ENCODE data around the gene DTX1.
A peak's percentile ranks its signal among the peaks of the same experiment; 100 is the strongest.
"Not testable (repeated sequence)": the region's sequence is repeated elsewhere in the genome, so short reads cannot be mapped to it uniquely, and the experiment has no call there.

The DTX1 gene

DNA sequence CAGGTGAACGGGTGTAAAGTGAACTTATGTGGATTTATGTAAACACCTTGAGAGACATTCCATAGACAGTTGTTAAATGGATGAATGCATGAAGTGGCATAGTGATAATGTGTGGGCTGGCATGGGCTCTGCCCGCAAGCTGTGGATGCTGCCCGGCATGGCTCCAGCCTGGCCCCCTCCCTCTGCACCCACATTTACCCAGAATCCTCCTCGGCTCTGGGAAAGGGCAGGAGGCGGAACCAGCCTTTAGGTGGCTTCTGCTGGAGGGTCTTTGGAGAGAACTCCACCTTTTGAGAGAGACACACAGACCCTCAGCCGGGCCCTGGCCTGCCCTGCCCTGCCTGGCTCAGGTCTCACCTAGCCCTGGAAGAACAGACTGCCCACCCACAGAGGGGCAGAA, 60.3 kb downstream of the DTX1 start:
- no peak for DNase-seq

DNA sequence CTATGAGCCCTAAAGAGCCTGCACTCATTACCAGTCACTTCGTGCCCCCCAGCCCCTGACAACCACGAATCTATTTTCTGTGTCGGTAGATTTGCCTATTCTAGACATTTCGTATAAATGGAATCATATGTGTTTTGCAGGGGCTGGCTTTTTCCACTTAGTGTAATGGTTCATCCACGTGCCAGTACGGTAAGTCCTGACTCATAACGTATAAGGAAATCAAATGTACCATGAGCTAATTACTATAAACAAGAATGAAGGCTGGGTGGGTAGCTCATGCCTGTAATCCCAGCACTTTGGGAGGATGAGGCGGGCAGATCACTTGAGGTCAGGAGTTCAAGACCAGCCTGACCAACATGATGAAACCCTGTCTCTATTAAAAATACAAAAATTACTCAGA, 61.2 kb downstream of the DTX1 start:
- not testable (repeated sequence) for DNase-seq

DNA sequence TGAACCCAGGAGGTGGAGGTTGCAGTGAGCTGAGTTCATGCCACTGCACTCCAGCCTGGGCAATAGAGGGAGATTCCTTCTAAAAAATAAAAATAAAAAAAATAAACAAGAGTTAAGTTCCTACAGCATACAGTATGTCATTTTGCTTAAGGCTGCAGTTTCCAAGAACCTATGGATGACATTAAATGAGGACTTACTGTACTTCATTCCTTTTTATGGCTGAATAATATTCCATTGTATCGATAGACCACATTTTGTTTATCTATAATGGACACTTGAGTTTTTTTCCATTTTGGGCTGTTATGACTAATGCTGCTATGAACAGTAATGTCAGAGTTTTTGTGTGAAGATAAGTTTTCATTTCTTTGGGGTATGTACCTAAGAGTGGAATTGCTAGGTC, 61.6 kb downstream of the DTX1 start:
- no peak for DNase-seq

DNA sequence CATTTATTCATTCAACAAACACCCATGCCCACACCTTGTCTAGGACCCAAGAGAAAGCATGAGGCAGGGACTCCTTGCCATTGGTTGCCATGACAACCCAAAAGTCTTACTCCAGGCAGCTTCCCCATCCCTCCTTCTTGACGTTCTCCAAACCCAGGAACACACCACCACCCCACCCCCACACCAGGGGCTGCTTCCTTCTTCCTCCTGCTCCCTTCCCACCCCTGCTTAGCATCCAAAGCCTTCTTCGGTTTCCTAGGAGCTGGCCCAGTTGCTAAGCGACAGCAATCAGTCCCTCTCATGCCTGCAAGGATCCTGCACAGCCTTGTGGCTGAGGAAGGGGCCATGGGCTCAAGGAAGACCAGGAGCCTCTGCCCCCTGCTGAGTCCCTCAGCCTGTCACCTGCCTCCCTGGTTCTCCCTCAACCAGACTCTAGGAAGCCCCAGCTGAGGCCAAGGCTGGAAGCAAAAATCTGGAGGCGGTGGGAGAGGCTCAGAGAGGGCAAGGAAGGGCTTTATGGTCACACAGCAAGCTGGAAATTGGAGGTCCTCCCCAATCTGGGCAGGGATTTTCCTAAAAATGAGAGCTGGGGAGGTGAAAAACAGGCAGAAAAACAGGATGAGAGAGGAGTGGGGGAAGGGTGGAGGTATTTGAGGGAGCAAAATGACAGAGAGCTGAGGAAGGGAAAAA, 63.6 kb downstream of the DTX1 start:
- DNase-seq = no peak

DNA sequence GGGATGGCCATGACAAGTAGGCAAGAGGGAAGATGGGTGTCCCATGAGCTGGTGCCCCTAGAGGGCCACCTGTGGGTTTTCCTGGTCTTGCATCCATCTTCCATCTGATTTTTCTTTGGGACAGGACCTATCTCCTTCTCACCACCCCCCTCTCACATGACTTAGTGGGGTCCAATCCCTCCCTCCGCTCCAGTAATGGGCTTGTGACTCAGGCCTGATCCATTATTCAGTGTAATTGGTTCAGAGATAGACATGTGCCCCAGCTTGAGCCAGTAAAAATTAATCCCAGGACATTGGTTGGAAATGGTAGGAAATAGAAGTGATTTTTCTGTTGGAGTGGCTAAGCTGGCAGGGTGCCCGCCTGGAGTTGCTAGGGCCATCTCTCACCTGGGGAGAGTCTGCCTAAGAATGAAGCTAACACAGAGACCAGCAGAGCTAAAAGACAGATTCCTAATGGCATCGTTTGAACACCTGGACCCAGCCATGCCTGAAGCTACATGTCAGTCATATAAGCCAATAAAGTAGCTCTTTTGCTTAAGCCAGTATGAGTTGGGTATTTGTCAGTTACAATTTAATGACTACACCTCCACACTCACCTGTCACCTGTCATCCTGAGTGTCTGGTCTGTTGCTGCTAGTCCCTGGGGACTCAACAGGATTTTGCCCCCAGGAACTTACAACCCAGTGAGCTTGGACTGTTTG, 64.3 kb downstream of the DTX1 start:
- no peak for DNase-seq

DNA sequence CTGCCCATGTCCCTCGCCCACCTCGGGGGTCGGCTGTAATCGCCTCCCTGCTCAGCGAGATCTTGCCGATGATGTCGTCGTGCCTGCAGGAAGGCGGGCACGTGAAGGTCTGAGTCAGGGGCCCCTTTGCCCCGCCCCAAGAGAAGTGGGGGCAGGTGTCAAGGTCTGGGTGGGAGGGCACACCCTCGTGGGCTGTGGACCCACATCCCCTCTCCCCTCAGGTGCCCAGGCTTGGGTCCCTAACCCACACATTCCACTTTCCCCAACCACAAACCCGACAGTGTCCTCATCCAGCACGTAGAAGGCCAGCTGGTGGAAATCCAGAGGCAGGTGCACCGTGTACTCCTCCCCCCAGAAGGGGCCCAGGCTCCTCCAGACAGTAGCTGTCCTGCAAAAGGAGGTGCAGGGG, 71.3 kb downstream of the DTX1 start:
- DNase-seq = no peak

DNA sequence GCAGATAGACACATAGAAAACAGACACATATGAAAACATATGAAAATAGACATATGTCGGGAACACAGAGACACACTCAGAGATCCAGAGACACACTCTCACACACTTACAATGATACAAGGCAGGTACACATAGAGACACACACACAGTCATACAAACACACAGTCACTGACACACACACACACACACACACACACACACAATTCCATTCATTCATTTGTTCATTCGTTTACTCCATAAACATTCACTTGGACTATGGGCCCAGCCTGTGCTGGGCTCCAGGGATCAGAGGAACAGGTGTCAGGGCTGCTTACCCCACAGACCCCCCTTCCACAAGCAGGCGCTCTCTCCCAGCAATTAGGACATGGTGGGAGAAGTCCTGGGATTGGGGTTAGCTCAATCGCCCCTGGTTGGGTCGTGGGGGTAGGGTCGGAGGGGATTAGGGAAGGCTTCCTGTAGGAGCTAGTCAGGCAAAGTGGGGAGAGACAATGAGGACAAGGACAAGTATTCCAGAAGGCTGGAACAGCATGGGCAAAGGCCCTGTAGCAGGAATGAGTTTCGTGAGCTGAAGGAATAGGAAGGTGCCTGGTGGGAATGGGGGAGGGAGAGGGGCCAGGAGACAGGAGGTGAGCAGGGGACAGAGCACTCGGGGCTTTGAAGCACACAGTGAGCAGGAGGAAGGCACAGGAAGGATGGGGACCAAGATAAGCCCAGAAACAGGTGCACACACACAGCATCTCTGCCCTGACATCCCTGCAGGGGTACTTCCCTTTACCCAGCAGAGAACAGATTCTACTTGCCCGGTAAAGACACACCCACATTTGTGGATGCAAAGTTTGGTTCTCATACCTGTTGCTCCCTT, 72.5 kb downstream of the DTX1 start:
- DNase-seq = no peak

DNA sequence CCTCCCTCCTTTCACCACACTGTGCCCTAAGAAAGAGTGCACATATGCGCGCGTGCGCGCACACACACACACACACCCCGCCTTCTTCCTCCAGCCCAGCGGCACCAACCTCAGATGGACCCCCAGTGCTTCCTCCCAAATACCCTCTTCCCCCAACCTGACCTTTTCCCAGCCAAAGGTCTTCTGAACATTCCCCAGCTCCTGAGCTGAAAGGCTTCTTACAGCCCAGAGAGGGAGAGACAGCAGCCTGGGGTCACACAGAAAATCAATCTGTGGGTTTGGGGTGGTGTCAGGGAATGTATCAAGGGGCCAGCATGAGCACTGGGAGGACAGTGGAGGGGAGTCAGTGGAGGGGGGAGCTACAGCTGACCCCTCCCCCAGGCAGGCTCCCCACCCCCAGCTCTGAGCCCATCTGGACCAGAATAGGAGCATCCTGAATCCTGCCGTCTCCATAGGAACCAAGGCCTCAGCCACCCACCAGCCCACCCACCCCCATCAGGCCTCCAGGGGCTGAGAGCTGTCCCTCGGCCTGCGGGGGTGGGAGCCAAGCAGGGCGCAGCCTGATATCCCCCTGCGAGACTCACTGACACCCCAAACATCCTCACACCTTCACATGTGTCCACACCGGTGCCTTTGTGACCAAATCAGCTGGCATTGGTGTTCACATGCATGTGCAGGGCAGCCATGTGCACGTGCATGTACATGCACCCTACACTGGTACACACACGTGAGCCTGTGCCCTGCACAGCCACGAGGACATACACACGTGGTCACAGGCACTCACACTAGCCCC, 73.3 kb downstream of the DTX1 start:
- DNase-seq = no peak

DNA sequence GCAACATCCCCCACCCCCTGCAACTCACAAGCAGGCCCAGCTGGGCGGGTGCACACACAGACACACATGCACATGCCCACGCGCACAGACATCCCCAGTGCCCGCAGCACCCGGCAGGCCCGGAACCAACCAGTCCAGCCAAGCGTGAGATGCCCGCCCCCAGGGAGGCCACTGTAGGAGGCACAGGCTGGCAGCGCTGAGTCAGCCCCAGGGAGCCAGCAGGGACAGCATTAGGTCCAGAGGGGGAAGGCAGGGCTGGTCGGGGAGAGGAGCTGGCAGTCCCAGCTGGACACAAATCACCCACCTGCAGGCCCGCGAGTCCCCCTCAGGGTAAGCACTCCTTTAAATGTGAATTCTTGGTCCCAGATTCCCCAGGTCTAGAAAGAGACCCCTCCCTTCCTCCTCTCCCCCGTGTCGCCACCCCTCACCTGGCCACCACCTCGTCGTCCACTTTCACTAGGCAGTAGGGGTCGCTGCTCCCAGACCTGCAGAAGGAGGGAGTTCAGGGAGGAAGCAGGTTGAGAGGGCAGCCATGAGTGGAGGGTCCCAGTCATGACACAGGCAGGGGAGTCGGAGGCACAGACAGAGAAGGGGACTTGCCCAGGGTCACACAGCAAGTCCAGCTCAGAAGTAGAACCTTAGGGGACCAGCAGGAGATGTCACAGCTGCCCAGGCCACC, 74.1 kb downstream of the DTX1 start:
- DNase-seq = no peak

DNA sequence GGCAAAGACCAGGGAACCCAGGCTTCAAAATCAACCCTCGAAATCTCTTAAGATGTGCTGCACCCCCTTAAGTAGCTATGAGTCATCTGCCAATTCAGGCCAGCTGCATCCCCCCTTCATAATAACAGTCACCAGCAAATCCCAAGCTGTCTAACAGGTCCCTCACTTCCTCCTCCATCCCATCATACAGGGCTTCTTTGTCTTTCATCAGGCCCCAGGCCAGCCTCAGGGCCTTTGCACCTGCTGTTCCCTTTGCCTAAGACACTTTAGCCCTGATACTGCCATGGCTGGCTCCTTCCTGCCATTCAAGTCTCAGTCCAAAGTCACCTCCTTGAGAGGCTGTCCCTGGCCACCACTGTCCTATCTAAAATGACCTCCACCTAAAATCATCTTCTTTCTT, 75.0 kb downstream of the DTX1 start:
- DNase-seq = no peak

DNA sequence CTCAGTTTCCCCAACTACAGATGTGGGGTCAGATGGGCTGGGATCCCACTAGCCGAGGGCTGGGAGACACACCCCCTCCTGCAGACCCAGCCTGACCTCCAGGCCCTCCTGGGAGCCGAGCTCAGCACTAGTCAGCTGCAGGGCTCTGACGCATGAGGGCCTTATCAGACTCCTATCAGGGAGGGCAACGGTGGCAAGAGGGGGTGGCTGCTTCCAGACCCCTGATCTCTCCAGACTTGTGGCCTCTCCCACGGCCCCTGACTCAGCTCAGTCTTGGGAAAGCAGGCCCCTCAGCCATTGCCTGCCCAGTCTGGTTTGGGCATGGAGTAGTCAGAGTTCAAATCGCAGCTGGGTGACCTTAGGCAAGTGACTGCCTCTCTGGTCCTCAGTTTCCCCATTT, 76.5 kb downstream of the DTX1 start:
- no peak for DNase-seq

DNA sequence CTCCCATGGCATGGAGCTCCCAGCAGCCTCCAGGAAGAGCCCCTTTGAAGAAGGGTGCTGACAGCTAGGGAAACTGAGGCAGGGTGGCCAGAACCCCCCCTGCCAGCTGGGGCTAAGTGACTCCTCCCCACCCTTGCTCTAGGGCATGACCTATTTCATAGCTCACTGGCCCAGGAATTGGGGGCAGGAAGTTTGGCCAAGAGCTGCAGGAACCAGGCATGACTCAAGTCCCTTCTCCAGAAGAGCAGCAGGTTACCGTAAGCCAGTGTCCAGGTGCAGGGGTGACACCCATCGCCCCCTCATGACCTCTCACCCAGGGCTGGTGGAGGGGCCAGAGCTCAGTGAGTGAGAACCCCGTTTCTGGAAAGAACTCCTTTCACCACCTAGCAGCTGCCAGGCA, 77.1 kb downstream of the DTX1 start:
- no peak for DNase-seq

DNA sequence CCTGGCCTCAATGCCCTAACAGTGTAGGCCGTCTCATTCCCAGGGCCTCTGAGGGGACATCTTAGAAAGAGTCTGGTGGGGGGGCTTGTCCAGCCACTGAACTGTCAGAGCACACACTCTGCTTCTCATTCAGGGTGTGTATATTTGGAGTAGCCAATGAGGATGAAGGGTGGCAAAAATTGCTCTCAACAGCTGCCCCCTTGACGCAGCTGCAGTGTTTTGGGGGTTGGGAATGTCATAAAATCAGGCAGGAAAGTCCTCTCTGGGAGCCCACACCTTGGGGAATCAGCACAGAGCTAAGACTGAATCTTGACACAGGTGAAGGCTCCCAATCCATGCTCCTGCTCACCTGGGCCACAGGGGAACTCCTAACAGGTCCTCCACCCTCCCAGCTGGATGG, 77.5 kb downstream of the DTX1 start:
- no peak for DNase-seq

DNA sequence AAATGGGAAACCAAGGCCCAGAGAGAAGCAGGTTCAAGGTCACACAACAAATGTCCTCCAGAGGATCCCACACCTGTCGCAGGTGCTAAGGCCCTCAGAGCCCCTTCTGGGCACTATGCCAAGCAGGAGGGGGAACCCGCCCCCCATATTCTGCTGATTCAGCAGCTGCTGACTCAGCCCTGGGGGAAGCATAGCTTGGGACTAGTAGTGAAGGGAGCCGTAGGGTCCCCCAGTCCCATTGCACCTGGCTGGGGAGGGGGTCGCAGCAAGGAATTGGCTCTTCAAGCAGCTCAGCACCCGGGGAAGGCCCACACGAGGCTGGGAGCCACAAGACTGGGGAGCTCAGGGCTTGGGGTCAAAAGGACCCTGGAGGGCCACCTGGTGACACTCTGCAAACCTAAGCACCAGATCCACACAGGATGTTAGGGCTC, 78.0 kb downstream of the DTX1 start:
- DNase-seq = no peak

DNA sequence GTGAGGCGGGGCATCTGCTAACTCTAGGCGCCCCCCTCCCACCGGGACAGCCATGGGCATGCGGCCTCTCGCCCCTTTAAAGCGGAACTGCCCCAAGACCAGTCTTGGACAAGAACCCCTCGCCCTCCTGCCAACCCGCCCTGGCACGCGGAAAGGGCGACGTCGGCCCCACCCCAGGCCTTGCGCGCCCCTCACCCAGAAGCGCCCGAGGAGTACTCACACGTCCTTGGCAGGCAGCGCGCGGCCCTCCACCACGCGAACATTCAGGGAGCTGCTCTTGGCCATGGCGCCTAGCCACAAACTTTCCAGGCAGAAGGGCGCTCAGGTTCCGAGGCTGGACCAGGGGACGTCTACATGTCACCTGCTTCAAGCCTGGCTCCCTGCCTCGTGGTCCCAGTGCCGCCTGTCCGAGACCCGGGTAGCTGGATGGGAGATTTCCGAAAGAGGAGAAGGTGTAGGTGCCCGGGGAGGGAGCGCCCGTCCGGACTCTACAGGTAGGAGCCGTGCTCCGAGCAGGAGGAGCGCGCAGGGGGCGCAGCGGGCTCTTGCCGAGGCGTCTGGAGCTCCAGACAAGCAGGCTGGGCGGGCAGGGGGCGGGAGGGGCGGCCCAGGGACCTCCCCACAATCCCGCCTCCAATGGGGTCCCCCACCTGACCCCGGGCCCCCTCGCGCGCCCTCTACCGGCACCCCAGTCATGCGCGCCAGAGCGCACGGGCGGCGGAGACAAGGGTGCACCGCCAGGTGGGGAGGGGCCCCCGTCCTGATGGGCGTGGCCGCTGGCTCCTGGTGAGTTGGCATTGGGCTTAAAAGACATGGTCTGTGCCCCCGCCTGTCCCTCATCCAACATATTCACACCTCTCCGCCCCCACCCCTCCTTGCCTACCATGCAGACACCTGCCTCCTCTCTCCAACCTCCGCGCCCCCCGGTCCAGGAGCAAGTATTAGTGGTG, 78.9 kb downstream of the DTX1 start, which contains the start of gene RASAL1:
TSS of gene RASAL1 (minus strand) at position 584 of the 950 bp plus-strand sequence. CDS start at position 285, 299 bp downstream.
- peak; percentile 60 for DNase-seq

DNA sequence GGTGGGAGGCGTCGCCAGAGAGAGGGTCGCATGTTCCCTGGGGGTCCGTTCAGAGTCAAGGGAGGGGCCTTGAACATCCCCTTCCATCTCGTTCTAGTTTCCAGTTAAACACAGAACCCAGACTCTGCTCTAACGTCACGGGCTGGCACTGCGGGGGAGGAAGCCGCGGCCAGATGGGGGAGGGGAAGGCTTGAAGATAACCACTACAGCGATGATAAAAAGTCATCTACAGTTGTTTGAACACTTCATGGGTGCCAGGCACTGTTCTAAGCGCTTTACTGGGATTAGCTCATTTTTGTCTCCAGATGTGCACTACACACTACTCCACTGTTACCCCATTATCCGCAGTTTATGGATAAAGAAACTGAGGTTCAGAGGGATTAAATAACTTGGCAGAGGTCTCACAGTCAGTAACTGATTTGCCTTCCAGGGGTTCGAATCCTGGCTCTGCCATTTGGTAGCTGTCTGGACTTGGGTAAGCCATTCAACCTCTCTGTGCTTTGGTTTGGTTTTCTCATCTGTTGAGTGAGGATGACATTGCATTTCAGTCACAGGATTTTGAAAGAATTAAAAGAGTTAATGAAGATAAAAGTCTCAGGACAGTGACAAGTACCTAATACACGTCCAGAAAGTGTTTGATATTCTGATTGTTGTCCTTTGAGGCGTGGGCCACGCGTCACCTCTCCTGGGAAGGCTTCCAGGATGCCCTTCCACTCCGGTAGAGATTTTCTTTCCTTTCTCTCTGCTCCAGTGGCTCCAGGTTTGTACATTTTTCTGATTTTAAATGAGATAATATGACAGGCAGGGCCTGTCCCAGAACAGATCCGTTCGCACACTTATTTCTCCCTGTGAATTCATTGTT, 79.8 kb downstream of the DTX1 start:
- DNase-seq = peak; percentile 68

DNA sequence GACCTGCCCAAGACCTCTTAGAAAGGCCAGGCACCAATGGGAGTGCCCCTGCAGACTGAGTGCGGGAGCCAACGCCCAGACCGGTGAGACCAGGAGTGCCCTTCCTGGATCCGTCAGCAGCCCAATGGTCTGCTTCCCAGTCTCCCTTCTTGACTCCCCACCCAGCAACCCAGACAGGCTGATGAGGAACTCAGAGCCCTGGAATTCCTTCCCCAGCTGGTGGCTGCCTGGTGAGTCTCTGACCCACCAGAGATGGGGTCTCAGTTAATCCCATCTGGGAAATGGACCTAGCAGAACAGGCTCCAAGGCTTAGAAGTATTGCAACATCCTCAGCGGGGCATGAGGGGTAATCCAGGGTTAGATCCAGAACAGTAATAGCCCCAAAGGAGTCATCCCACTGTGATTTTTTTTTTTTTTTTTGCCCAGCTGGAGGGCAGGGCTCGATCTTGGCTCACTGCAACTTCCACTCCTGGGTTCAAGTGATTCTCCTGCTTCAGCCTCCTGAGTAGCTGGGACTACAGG, 80.5 kb downstream of the DTX1 start:
- DNase-seq = no peak

DNA sequence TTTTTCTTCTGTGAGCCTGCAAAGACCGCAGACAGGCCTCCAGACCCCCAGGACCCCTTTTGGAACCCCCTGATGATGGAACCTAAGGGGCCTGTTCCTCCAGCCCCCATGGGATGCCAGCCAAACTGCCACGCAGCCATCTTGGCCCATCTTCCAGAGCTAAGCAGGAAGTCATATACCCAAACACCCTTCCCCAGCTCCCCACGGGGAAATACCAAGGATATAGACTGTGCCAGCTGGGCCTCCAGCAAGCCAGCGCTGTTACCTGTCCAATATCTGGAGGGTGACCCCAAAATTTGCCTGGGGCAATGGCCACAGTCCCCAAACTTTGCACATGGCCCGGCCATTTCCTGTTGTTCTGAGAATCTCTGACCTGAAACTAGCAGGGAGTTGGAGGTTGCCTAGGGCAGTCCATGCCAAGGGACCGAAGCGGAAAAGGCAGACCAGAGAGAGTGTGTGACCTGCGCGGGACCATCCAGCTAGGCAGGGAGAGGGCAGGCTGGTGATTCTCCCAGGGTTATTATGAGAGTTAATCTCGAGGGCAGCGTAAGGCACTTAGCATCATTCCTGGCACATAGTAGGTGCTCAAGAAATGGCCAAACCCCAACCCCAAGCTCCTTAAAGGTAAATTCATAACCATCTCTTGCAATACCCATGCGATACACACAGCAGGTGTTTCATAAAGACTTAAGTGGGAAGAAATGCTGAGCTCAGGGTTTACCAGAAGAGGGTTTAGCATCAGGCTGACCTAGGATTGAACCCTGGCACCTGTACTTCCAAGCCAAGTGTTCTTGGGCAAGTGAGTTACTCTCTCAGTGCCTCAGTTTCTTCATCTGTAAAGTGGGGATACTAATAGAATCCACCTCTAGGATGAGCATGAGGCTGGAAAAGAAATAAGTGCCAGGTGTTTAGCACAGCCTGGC, 81.6 kb downstream of the DTX1 start:
- no peak for DNase-seq

DNA sequence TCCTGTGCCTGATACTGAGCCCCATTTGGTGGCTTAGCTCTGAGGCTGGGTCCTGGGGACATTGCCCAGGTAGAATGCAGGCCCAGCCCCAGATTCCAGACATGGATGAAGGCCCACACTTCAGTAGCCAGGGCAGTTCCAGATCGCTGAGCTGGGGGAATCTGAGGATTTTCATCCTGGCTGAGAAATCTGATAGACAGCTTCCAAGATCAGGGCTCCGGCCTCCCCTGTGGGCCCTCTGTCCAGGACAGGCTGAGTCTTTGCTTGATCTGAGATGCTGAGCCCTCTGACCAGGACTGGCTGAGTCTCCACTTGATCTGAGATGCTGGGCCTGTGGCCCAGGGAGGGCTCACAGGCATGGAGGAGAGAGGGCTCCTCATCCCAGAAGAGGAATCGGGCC, 82.3 kb downstream of the DTX1 start:
- DNase-seq = no peak
